Parathyroid adenoma (tissue), 2 donors: Measurements from ENCODE around the gene ICAM4.

Source experiments
- H2AFZ ChIP-seq: fragments of 300-600 bp; sonication (generic); one replicate; pipeline ENCODE4 v1.7.0; 2017; ENCODE audit warnings: antibody characterized with exemption, mild to moderate bottlenecking
- H3K27ac ChIP-seq: fragments of 300-600 bp; sonication (generic); one replicate; pipeline ENCODE4 v1.7.0; 2017
- H3K27me3 ChIP-seq: fragments of 300-600 bp; sonication (generic); one replicate; pipeline ENCODE4 v1.7.0; 2017; ENCODE audit warnings: low read length; ENCODE audit not compliant: control insufficient read depth, insufficient read depth
- H3K36me3 ChIP-seq: fragments of 300-600 bp; sonication (generic); one replicate; pipeline ENCODE4 v1.7.0; 2017; ENCODE audit warnings: low read length; ENCODE audit not compliant: control insufficient read depth, insufficient read depth
- H3K4me1 ChIP-seq: fragments of 300-600 bp; sonication (generic); one replicate; pipeline ENCODE4 v1.7.0; 2017; ENCODE audit warnings: control low read depth
- H3K4me2 ChIP-seq: fragments of 300-600 bp; sonication (generic); one replicate; pipeline ENCODE4 v1.7.0; 2017; ENCODE audit warnings: low read length
- H3K4me3 ChIP-seq: fragments of 300-600 bp; sonication (generic); one replicate; pipeline ENCODE4 v1.7.0; 2017; ENCODE audit warnings: low read depth, low read length
- H3K79me2 ChIP-seq: fragments of 300-600 bp; sonication (generic); one replicate; pipeline ENCODE4 v1.7.0; 2017; ENCODE audit warnings: control low read depth
- H3K9ac ChIP-seq: fragments of 300-600 bp; sonication (generic); one replicate; pipeline ENCODE4 v1.7.0; 2017; ENCODE audit warnings: mild to moderate bottlenecking
- H3K9me3 ChIP-seq: fragments of 300-600 bp; sonication (generic); one replicate; pipeline ENCODE4 v1.7.0; 2017; ENCODE audit warnings: low read length; ENCODE audit not compliant: control insufficient read depth
- CTCF ChIP-seq: fragments of 300-600 bp; sonication (generic); IDR thresholded peaks from one replicate; pipeline ENCODE4 v1.7.0; 2017; ENCODE audit warnings: antibody characterized with exemption, mild to moderate bottlenecking
- donor health status: primary hyperparathyroidism.

ICAM4 gene

GRCh38 chr19:10318807-10319682 is 32.3 kb downstream of the ICAM4 start:
- Histone ChIP-seq H3K27me3 (no peaks in the 10 kb centered on the region), H2AFZ (no peak overlapping the region), H3K4me3 (no peak overlapping the region), H3K4me1 (peaks cover 9% of the 10 kb centered on the region), H3K9ac (no peak overlapping the region), H3K27ac (no peak overlapping the region), H3K9me3 (no peaks in the 10 kb centered on the region), H3K79me2 (no peaks in the 10 kb centered on the region), H3K36me3 (no peaks in the 10 kb centered on the region), H3K4me2 (no peak overlapping the region)
- TF ChIP-seq CTCF = no peak

GRCh38 chr19:10320602-10321416 is 34.1 kb downstream of the ICAM4 start:
- TF ChIP-seq CTCF = no peak
- Histone ChIP-seq H3K27ac (no peak overlapping the region), H3K36me3 (no peaks in the 10 kb centered on the region), H3K4me1 (peaks cover 9% of the 10 kb centered on the region), H2AFZ (no peak overlapping the region), H3K9me3 (no peaks in the 10 kb centered on the region), H3K27me3 (no peaks in the 10 kb centered on the region), H3K4me2 (no peak overlapping the region), H3K4me3 (no peak overlapping the region), H3K79me2 (peaks cover 3% of the 10 kb centered on the region), H3K9ac (no peak overlapping the region)

GRCh38 chr19:10321417-10321797 is 34.7 kb downstream of the ICAM4 start:
- TF ChIP-seq CTCF = no peak
- Histone ChIP-seq H3K27ac (no peak overlapping the region), H2AFZ (no peak overlapping the region), H3K36me3 (no peaks in the 10 kb centered on the region), H3K4me3 (no peak overlapping the region), H3K4me2 (no peak overlapping the region), H3K79me2 (peaks cover 3% of the 10 kb centered on the region), H3K4me1 (peaks cover 3% of the 10 kb centered on the region), H3K9me3 (no peaks in the 10 kb centered on the region), H3K27me3 (no peaks in the 10 kb centered on the region), H3K9ac (no peak overlapping the region)

- no peaks in the 10 kb centered on the region for H3K9me3 ChIP-seq
- H3K79me2 ChIP-seq = peaks cover 3% of the 10 kb centered on the region
- no peaks in the 10 kb centered on the region for H3K27me3 ChIP-seq
- H3K4me1 ChIP-seq = no peaks in the 10 kb centered on the region
- H3K4me3 ChIP-seq = no peak overlapping the region
- TF ChIP-seq CTCF = no peak
- H3K27ac ChIP-seq = no peak overlapping the region
- no peaks in the 10 kb centered on the region for H3K36me3 ChIP-seq
- no peak overlapping the region for H2AFZ ChIP-seq
- H3K4me2 ChIP-seq = no peak overlapping the region
- H3K9ac ChIP-seq = no peak overlapping the region
These were observed 35.4 kb downstream of the ICAM4 start for GRCh38 chr19:10321874-10322835.
